GM12892 (cell line): Measurements from ENCODE around the gene PERM1.

Experiments used
- POLR2A ChIP-seq: IDR thresholded peaks from 2 replicates; pipeline ENCODE4 v1.6.1; 2011; ENCODE audit warnings: low read depth, low read length, control low read depth
- POLR2AphosphoS5 ChIP-seq: IDR thresholded peaks from 2 replicates; pipeline ENCODE4 v1.6.1; 2011; ENCODE audit warnings: low read depth, low read length, control low read depth
- TAF1 ChIP-seq: IDR thresholded peaks from 2 replicates; pipeline ENCODE4 v1.6.1; 2011; ENCODE audit warnings: low read depth, mild to moderate bottlenecking, control low read depth, low read length, borderline replicate concordance

GRCh38 chr1:974687-975328 lies 7.1 kb downstream of the PERM1 start:
- no peak for TF ChIP-seq TAF1
- no peak for TF ChIP-seq POLR2AphosphoS5
- no peak for TF ChIP-seq POLR2A
